ENCODE results near the gene KBTBD12. TPM values are rescaled to one million over a fixed set of nuclear protein-coding genes. Genes with fewer than 3 reads are reported as not detected.

KBTBD12 gene
- total RNA-seq, 1 experiment from 2014 or later = not detected

GRCh38 chr3:127886231-127886955, 28.6 kb upstream of the KBTBD12 start:
- POLR2A ChIA-PET = no interaction called here
- intact Hi-C loops (cut with micrococcal nuclease) = no loop called here

GRCh38 chr3:127886956-127887231, 28.1 kb upstream of the KBTBD12 start:
- Mint-ChIP-seq H3K27me3 (ENCODE audit: insufficient read depth, unreplicated experiment) (no peaks in the 10 kb centered on the region), H3K9me3 (ENCODE audit: unreplicated experiment) (peaks cover 8% of the 10 kb centered on the region), H3K27ac (ENCODE audit: low read depth, unreplicated experiment) (peak overlapping the region; percentile 85), H3K36me3 (ENCODE audit: insufficient read depth, unreplicated experiment) (peaks cover 7% of the 10 kb centered on the region), H3K4me1 (ENCODE audit: insufficient read depth, unreplicated experiment) (peaks cover 33% of the 10 kb centered on the region), H3K4me3 (ENCODE audit: unreplicated experiment) (no peak overlapping the region)
- intact Hi-C loops (cut with micrococcal nuclease) = no loop called here
- no peak for DNase-seq (ENCODE audit: unreplicated experiment)
- CTCF ChIA-PET = no interaction called here
- no TSS peak for BruUV-seq (replicated peaks)
- POLR2A ChIA-PET = interaction anchor here (0.7 kb wide), 1 partner anchor 155 kb away, joined by 3 read pairs; no protein-coding TSS in a partner anchor
- TF ChIP-seq, protein P1, sequence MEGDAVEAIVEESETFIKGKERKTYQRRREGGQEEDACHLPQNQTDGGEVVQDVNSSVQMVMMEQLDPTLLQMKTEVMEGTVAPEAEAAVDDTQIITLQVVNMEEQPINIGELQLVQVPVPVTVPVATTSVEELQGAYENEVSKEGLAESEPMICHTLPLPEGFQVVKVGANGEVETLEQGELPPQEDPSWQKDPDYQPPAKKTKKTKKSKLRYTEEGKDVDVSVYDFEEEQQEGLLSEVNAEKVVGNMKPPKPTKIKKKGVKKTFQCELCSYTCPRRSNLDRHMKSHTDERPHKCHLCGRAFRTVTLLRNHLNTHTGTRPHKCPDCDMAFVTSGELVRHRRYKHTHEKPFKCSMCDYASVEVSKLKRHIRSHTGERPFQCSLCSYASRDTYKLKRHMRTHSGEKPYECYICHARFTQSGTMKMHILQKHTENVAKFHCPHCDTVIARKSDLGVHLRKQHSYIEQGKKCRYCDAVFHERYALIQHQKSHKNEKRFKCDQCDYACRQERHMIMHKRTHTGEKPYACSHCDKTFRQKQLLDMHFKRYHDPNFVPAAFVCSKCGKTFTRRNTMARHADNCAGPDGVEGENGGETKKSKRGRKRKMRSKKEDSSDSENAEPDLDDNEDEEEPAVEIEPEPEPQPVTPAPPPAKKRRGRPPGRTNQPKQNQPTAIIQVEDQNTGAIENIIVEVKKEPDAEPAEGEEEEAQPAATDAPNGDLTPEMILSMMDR (IDR thresholded peaks at IDR 0.05; ENCODE audit: unreplicated experiment) = no peak

More at GRCh38 chr3:127886231-127886955, 28.6 kb upstream of the KBTBD12 start:
- Mint-ChIP-seq H3K4me3 (ENCODE audit: unreplicated experiment) (no peak overlapping the region), H3K27me3 (ENCODE audit: insufficient read depth, unreplicated experiment) (no peaks in the 10 kb centered on the region), H3K4me1 (ENCODE audit: insufficient read depth, unreplicated experiment) (peaks cover 33% of the 10 kb centered on the region), H3K9me3 (ENCODE audit: unreplicated experiment) (peaks cover 8% of the 10 kb centered on the region), H3K27ac (ENCODE audit: low read depth, unreplicated experiment) (no peak overlapping the region), H3K36me3 (ENCODE audit: insufficient read depth, unreplicated experiment) (peaks cover 6% of the 10 kb centered on the region)
- no peak for DNase-seq (ENCODE audit: unreplicated experiment)
- TF ChIP-seq, protein P1 (IDR thresholded peaks at IDR 0.05; ENCODE audit: unreplicated experiment) = no peak
- CTCF ChIA-PET = no interaction called here
- no TSS peak for BruUV-seq (replicated peaks)

DNA sequence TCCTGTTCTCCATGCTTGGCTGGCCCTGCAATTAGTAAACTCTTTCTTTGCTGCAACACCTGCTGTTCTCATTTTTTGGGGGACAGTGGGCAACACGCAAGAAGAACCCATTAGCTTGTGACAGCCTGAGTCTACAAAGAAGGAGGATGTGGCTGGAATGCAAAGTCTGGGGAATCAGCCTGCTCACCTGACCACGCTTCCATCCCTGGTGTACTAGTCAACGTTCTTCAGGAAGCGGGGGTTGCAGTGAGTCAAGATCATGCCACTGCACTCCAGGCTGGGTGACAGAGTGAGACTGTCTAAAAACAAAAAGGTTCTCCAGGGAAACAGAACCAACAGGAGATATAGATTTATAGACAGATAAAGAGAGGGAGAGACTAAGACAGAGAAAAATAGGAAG, 27.7 kb upstream of the KBTBD12 start:
- peaks cover 33% of the 10 kb centered on the region for H3K4me1 Mint-ChIP-seq (ENCODE audit: insufficient read depth, unreplicated experiment)
- ChIA-PET POLR2A (interaction anchor here (0.7 kb wide), 1 partner anchor 155 kb away, joined by 3 read pairs; no protein-coding TSS in a partner anchor), CTCF (no interaction called here)
- H3K27ac Mint-ChIP-seq (ENCODE audit: low read depth, unreplicated experiment) = peak overlapping the region; percentile 85
- H3K36me3 Mint-ChIP-seq (ENCODE audit: insufficient read depth, unreplicated experiment) = peaks cover 10% of the 10 kb centered on the region
- TF ChIP-seq, protein P1 (IDR thresholded peaks at IDR 0.05; ENCODE audit: unreplicated experiment) = no peak
- intact Hi-C loops (cut with micrococcal nuclease) = no loop called here
- no TSS peak for BruUV-seq (replicated peaks)
- H3K9me3 Mint-ChIP-seq (ENCODE audit: unreplicated experiment) = peaks cover 12% of the 10 kb centered on the region
- no peak for DNase-seq (ENCODE audit: unreplicated experiment)
- no peak overlapping the region for H3K4me3 Mint-ChIP-seq (ENCODE audit: unreplicated experiment)
- no peaks in the 10 kb centered on the region for H3K27me3 Mint-ChIP-seq (ENCODE audit: insufficient read depth, unreplicated experiment)

DNA sequence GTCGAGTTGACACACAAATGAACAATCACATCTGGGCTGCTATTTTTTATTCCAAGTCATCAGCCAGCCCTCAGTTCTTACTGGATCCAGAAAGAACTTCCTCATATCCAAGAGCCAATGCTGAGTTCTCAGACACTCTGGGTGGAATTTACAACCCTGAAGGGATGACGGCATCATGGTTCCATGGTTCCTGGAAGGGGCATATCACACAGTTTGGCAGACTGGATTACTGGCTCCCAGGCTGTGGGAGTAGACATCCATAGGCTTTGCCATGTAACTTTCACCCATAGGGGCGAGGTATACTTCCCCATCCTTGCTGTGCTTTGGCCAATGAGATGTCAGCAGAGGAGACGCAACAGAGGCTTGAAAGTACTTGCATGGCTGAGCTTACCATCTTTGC, 26.9 kb upstream of the KBTBD12 start:
- Mint-ChIP-seq H3K27ac (ENCODE audit: low read depth, unreplicated experiment) (peak overlapping the region; percentile 85), H3K9me3 (ENCODE audit: unreplicated experiment) (peaks cover 20% of the 10 kb centered on the region), H3K36me3 (ENCODE audit: insufficient read depth, unreplicated experiment) (peaks cover 13% of the 10 kb centered on the region), H3K27me3 (ENCODE audit: insufficient read depth, unreplicated experiment) (no peaks in the 10 kb centered on the region), H3K4me3 (ENCODE audit: unreplicated experiment) (no peak overlapping the region), H3K4me1 (ENCODE audit: insufficient read depth, unreplicated experiment) (peaks cover 33% of the 10 kb centered on the region)
- BruUV-seq (replicated peaks) = no TSS peak
- intact Hi-C loops (cut with micrococcal nuclease) = no loop called here
- ChIA-PET POLR2A (no interaction called here), CTCF (no interaction called here)
- TF ChIP-seq, protein P1 (IDR thresholded peaks at IDR 0.05; ENCODE audit: unreplicated experiment) = no peak
- no peak for DNase-seq (ENCODE audit: unreplicated experiment)
